Trophoblast cell (in vitro differentiated cells and primary cell): ENCODE results near the gene ZDHHC16. TPM values are rescaled to one million over a fixed set of nuclear protein-coding genes. Genes with fewer than 3 reads are reported as not detected.

Source experiments
- DNase-seq, 2 donors: peaks; one replicate each; pipeline ENCODE4 v3.0.0-alpha.2; 2016
- H2AFZ ChIP-seq: 2 replicates; pipeline ENCODE4 v1.6.1; 2013; ENCODE audit warnings: low read length, moderate library complexity, mild to moderate bottlenecking; ENCODE audit not compliant: insufficient read depth, poor library complexity
- H2AK5ac ChIP-seq: 2 replicates; pipeline ENCODE4 v1.6.1; 2013; ENCODE audit warnings: mild to moderate bottlenecking, low read length
- H2BK120ac ChIP-seq: 2 replicates; pipeline ENCODE4 v1.6.1; 2013; ENCODE audit warnings: low read length, mild to moderate bottlenecking, moderate library complexity; ENCODE audit not compliant: insufficient read depth, poor library complexity
- H2BK12ac ChIP-seq: 2 replicates; pipeline ENCODE4 v1.6.1; 2013; ENCODE audit warnings: mild to moderate bottlenecking, low read length, moderate library complexity
- H2BK5ac ChIP-seq: 2 replicates; pipeline ENCODE4 v1.6.1; 2013; ENCODE audit warnings: low read length, low read depth, moderate library complexity, mild to moderate bottlenecking; ENCODE audit not compliant: poor library complexity
- H3K14ac ChIP-seq: 2 replicates; pipeline ENCODE4 v1.6.1; 2013; ENCODE audit warnings: mild to moderate bottlenecking, low read length
- H3K18ac ChIP-seq: 2 replicates; pipeline ENCODE4 v1.6.1; 2013; ENCODE audit warnings: mild to moderate bottlenecking, low read length
- H3K23ac ChIP-seq: 2 replicates; pipeline ENCODE4 v1.6.1; 2013; ENCODE audit warnings: low read length
- H3K27ac ChIP-seq: 2 replicates; pipeline ENCODE4 v1.5.1; 2013; ENCODE audit warnings: low read depth, mild to moderate bottlenecking, inconsistent platforms, low read length, moderate library complexity
- H3K27me3 ChIP-seq: 2 replicates; pipeline ENCODE4 v1.6.1; 2013; ENCODE audit warnings: inconsistent platforms, mild to moderate bottlenecking, low read length, moderate library complexity; ENCODE audit not compliant: insufficient read depth
- H3K36me3 ChIP-seq, 2 experiments: 1 replicate in 1 of 2; 2 replicates in 1 of 2; pipeline ENCODE4 v1.6.1; 2013; ENCODE audit warnings: low read length in 2 of 2, mild to moderate bottlenecking in 2 of 2, moderate library complexity in 1 of 2; ENCODE audit not compliant: insufficient read depth in 2 of 2, control insufficient read depth in 1 of 2
- H3K4ac ChIP-seq: 2 replicates; pipeline ENCODE4 v1.6.1; 2013; ENCODE audit warnings: low read depth, mild to moderate bottlenecking, low read length, moderate library complexity
- H3K4me1 ChIP-seq, 2 experiments: 1 replicate in 1 of 2; 2 replicates in 1 of 2; pipeline ENCODE4 v1.6.1; 2013; ENCODE audit warnings: low read length in 2 of 2, mild to moderate bottlenecking in 2 of 2, moderate library complexity in 1 of 2; ENCODE audit not compliant: insufficient read depth in 2 of 2, control insufficient read depth in 1 of 2
- H3K4me2 ChIP-seq: 2 replicates; pipeline ENCODE4 v1.6.1; 2013; ENCODE audit warnings: inconsistent platforms, mild to moderate bottlenecking, low read length, moderate library complexity
- H3K4me3 ChIP-seq: 2 replicates; pipeline ENCODE4 v1.5.1; 2013; ENCODE audit warnings: mild to moderate bottlenecking, low read depth, low read length, inconsistent platforms
- H3K79me1 ChIP-seq: one replicate; pipeline ENCODE4 v1.6.1; 2013; ENCODE audit warnings: low read length
- H3K79me2 ChIP-seq: 2 replicates; pipeline ENCODE4 v1.6.1; 2013; ENCODE audit warnings: low read length, mild to moderate bottlenecking; ENCODE audit not compliant: control insufficient read depth, insufficient read depth, poor library complexity
- H3K9ac ChIP-seq: 2 replicates; pipeline ENCODE4 v1.6.1; 2013; ENCODE audit warnings: mild to moderate bottlenecking, low read length
- H3K9me3 ChIP-seq: 2 replicates; pipeline ENCODE4 v1.6.1; 2013; ENCODE audit warnings: low read depth, mild to moderate bottlenecking, control low read depth, inconsistent platforms, low read length; ENCODE audit not compliant: insufficient read depth
- H4K12ac ChIP-seq: 2 replicates; pipeline ENCODE4 v1.6.1; 2013; ENCODE audit warnings: low read depth, mild to moderate bottlenecking, low read length, moderate library complexity
- H4K8ac ChIP-seq: 2 replicates; pipeline ENCODE4 v1.6.1; 2013; ENCODE audit warnings: low read depth, mild to moderate bottlenecking, low read length, moderate library complexity
- H4K91ac ChIP-seq: one replicate; pipeline ENCODE4 v1.6.1; 2013; ENCODE audit warnings: low read depth, mild to moderate bottlenecking, low read length, moderate library complexity
- WGBS: extraction: QIAGEN DNeasy Blood & Tissue Kit; methylation state at CpG from one replicate; pipeline ENCODE4 v1.1.7; 2013; ENCODE audit warnings: missing lambda C conversion rate; ENCODE audit not compliant: insufficient read length, insufficient coverage; ENCODE audit errors: extremely low coverage; 5-methylcytosine and 5-hydroxymethylcytosine counted together
- polyA plus RNA-seq: library from polyadenylated mRNA; stranded (reverse); fragments of 200-250 nt; gene quantifications from 2 replicates; pipeline ENCODE4 v1.2.3, GENCODE V29; 2013

Gene ZDHHC16
- 33.1 and 33.5 TPM in 2 replicates for polyA plus RNA-seq

- Histone ChIP-seq H2AK5ac (peak within 1 kb of the TSS; percentile 73), H3K79me1 (peaks cover 8% of the 10 kb centered on the region), H3K4me2 (peak within 1 kb of the TSS; percentile 95), H3K36me3 (peaks cover 9% of the 10 kb centered on the region in 2 experiments), H3K18ac (peak within 1 kb of the TSS; percentile 94), H2BK12ac (peak within 1 kb of the TSS; percentile 56), H3K27ac (peak within 1 kb of the TSS; percentile 75), H3K4me1 (peaks cover under 1 to 16% of the 10 kb centered on the region in 2 experiments), H2BK120ac (peak within 1 kb of the TSS; percentile 74), H3K79me2 (peaks cover 6% of the 10 kb centered on the region), H2AFZ (peak within 1 kb of the TSS; percentile 80), H3K27me3 (no peaks in the 10 kb centered on the region), H4K91ac (peak within 1 kb of the TSS; percentile 92), H3K9me3 (no peaks in the 10 kb centered on the region), H3K23ac (no peak within 1 kb of the TSS), H4K12ac (peak within 1 kb of the TSS; percentile 94), H4K8ac (peak within 1 kb of the TSS; percentile 97), H2BK5ac (peak within 1 kb of the TSS; percentile 70), H3K4ac (peak within 1 kb of the TSS; percentile 85), H3K9ac (peak within 1 kb of the TSS; percentile 84), H3K14ac (peak within 1 kb of the TSS; percentile 96), H3K4me3 (peak within 1 kb of the TSS; percentile 93)
- WGBS: no CpG with 5 or more reads among the region's 66 CpGs
- DNase-seq: peak; percentile 95 to 98
These were observed at the start of gene ZDHHC16, which contains the start of gene EXOSC1 for GRCh38 chr10:97445722-97446639. TSS of gene ZDHHC16 (plus strand) at chr10:97446175. CDS start at chr10:97451676, 5,501 bp downstream. TSS of gene EXOSC1 (minus strand) at chr10:97446006. CDS start at chr10:97445985, 21 bp downstream.

- WGBS: no CpG with 5 or more reads among the region's 21 CpGs
- H3K79me1 ChIP-seq: no peaks in the 10 kb centered on the region
- H3K4me3 ChIP-seq: peak overlapping the region; percentile 4
- H3K27me3 ChIP-seq: no peaks in the 10 kb centered on the region
- no peak overlapping the region for H3K23ac ChIP-seq
- H2BK12ac ChIP-seq: no peak overlapping the region
- H4K8ac ChIP-seq: no peak overlapping the region
- H4K91ac ChIP-seq: no peak overlapping the region
- no peaks in the 10 kb centered on the region for H3K79me2 ChIP-seq
- no peak overlapping the region for H4K12ac ChIP-seq
- H2BK120ac ChIP-seq: no peak overlapping the region
- H2AK5ac ChIP-seq: no peak overlapping the region
- no peak overlapping the region for H3K9ac ChIP-seq
- no peaks in the 10 kb centered on the region for H3K9me3 ChIP-seq
- no peak overlapping the region for H3K4ac ChIP-seq
- no peak overlapping the region for H2AFZ ChIP-seq
- H3K4me2 ChIP-seq: peak overlapping the region; percentile 80
- no peak overlapping the region for H3K18ac ChIP-seq
- DNase-seq: peak; percentile 81
- peaks cover 2 to 4% of the 10 kb centered on the region in 2 experiments for H3K4me1 ChIP-seq
- H3K14ac ChIP-seq: no peak overlapping the region
- no peak overlapping the region for H2BK5ac ChIP-seq
- peaks cover 4 to 5% of the 10 kb centered on the region in 2 experiments for H3K36me3 ChIP-seq
- H3K27ac ChIP-seq: no peak overlapping the region
These were observed 46.0 kb upstream of the ZDHHC16 start for GRCh38 chr10:97399843-97400545.

- no peak within 1 kb of the TSS for H3K18ac ChIP-seq
- H3K9ac ChIP-seq: peak within 1 kb of the TSS; percentile 10
- no peak within 1 kb of the TSS for H3K23ac ChIP-seq
- no peaks in the 10 kb centered on the region for H3K79me2 ChIP-seq
- H4K8ac ChIP-seq: peak within 1 kb of the TSS; percentile 74
- no peaks in the 10 kb centered on the region for H3K27me3 ChIP-seq
- H4K12ac ChIP-seq: peak within 1 kb of the TSS; percentile 49
- H2BK120ac ChIP-seq: no peak within 1 kb of the TSS
- peak within 1 kb of the TSS; percentile 80 for H3K4me2 ChIP-seq
- H3K9me3 ChIP-seq: no peaks in the 10 kb centered on the region
- peaks cover 2 to 4% of the 10 kb centered on the region in 2 experiments for H3K4me1 ChIP-seq
- H2BK5ac ChIP-seq: no peak within 1 kb of the TSS
- H3K27ac ChIP-seq: peak within 1 kb of the TSS; percentile 23
- no peaks in the 10 kb centered on the region for H3K79me1 ChIP-seq
- H3K36me3 ChIP-seq: peaks cover 4 to 5% of the 10 kb centered on the region in 2 experiments
- WGBS: no CpG with 5 or more reads among the region's 39 CpGs
- DNase-seq: peak; percentile 97 to 99
- no peak within 1 kb of the TSS for H3K14ac ChIP-seq
- H2AFZ ChIP-seq: peak within 1 kb of the TSS; percentile 62
- H2AK5ac ChIP-seq: no peak within 1 kb of the TSS
- no peak within 1 kb of the TSS for H4K91ac ChIP-seq
- no peak within 1 kb of the TSS for H2BK12ac ChIP-seq
- no peak within 1 kb of the TSS for H3K4ac ChIP-seq
- peak within 1 kb of the TSS; percentile 80 for H3K4me3 ChIP-seq
These were observed 45.1 kb upstream of the ZDHHC16 start, which contains the start of gene RRP12 for GRCh38 chr10:97400665-97401454. TSS of gene RRP12 (minus strand) at chr10:97401340. CDS start at chr10:97401231, 109 bp downstream.
